Thoracic aorta (tissue), 2 donors: ENCODE measurements around the gene CILP2. TPM values are rescaled to one million over a fixed set of nuclear protein-coding genes. Genes with fewer than 3 reads are reported as not detected.

Source experiments
- ATAC-seq: fragments of 150-250 bp; one replicate; pipeline ENCODE4 v1.8.0; 2017; ENCODE audit warnings: low read depth; ENCODE audit not compliant: insufficient number of reproducible peaks, low FRiP score
- DNase-seq: peaks from one replicate; pipeline ENCODE4 v3.0.0-alpha.2; 2020; ENCODE audit warnings: low spot score
- H3K27ac ChIP-seq, 2 donors: fragments of 200-600 bp; sonication (generic); 1 replicate in 1 of 2; 2 replicates in 1 of 2; pipeline ENCODE4 v1.5.1; 2016; ENCODE audit warnings: mild to moderate bottlenecking in 2 of 2, moderate library complexity in 2 of 2
- H3K27me3 ChIP-seq: fragments of 200-600 bp; sonication (generic); replicated peaks from 2 replicates; pipeline ENCODE4 v1.6.0; 2016; ENCODE audit warnings: mild to moderate bottlenecking; ENCODE audit not compliant: insufficient read depth
- H3K36me3 ChIP-seq: fragments of 200-600 bp; sonication (generic); one replicate; pipeline ENCODE4 v1.5.1; 2016
- H3K4me1 ChIP-seq, 2 donors: fragments of 200-600 bp; sonication (generic); 1 replicate in 1 of 2; 2 replicates in 1 of 2; pipeline versions ENCODE4 v1.5.1 to v1.6.0; 2016; ENCODE audit warnings: low read depth in 2 of 2, mild to moderate bottlenecking in 1 of 2; ENCODE audit not compliant: control insufficient read depth in 1 of 2
- H3K4me3 ChIP-seq: fragments of 200-600 bp; sonication (generic); 2 replicates; pipeline ENCODE4 v1.5.1; 2016; ENCODE audit warnings: mild to moderate bottlenecking
- H3K9me3 ChIP-seq: fragments of 200-600 bp; sonication (generic); 2 replicates; pipeline ENCODE4 v1.5.1; 2016
- CTCF ChIP-seq: fragments of 200-600 bp; sonication (generic); IDR thresholded peaks from one replicate; pipeline ENCODE4 v1.5.1; 2019; ENCODE audit warnings: antibody characterized with exemption
- total RNA-seq, 2 donors: library from RNA; depleted of rRNA; stranded (reverse); fragments of >200 nt; gene quantifications; one replicate each; pipeline versions ENCODE4 v1.1.0 to v1.2.3, GENCODE V29; 2016

CILP2 gene
- total RNA-seq, 2 donors from 2014 or later: 0.81 to 1.5 TPM

GRCh38 chr19:19571071-19571786 is 33.2 kb downstream of the CILP2 start:
- no peaks in the 10 kb centered on the region for H3K27me3 ChIP-seq
- H3K36me3 ChIP-seq: no peaks in the 10 kb centered on the region
- no peak for ATAC-seq
- no peak for TF ChIP-seq CTCF
- no peaks in the 10 kb centered on the region for H3K4me1 ChIP-seq
- H3K9me3 ChIP-seq: no peaks in the 10 kb centered on the region
- no peak for DNase-seq
- no peak overlapping the region for H3K27ac ChIP-seq
- H3K4me3 ChIP-seq: no peak overlapping the region

GRCh38 chr19:19575411-19575810 is 37.3 kb downstream of the CILP2 start:
- no peak overlapping the region for H3K4me3 ChIP-seq
- no peak for ATAC-seq
- no peaks in the 10 kb centered on the region for H3K4me1 ChIP-seq
- no peak overlapping the region for H3K27ac ChIP-seq
- no peaks in the 10 kb centered on the region for H3K27me3 ChIP-seq
- no peak for DNase-seq
- H3K36me3 ChIP-seq: no peaks in the 10 kb centered on the region
- no peaks in the 10 kb centered on the region for H3K9me3 ChIP-seq
- no peak for TF ChIP-seq CTCF

GRCh38 chr19:19578252-19578651 is 40.2 kb downstream of the CILP2 start:
- no peak for TF ChIP-seq CTCF
- Histone ChIP-seq H3K27me3 (no peaks in the 10 kb centered on the region), H3K4me3 (no peak overlapping the region), H3K4me1 (no peaks in the 10 kb centered on the region), H3K36me3 (no peaks in the 10 kb centered on the region), H3K27ac (no peak overlapping the region), H3K9me3 (no peaks in the 10 kb centered on the region)
- DNase-seq: no peak
- ATAC-seq: no peak

GRCh38 chr19:19579533-19580361 is 41.7 kb downstream of the CILP2 start:
- DNase-seq: no peak
- H3K27ac ChIP-seq: no peak overlapping the region
- no peak for TF ChIP-seq CTCF
- no peaks in the 10 kb centered on the region for H3K9me3 ChIP-seq
- no peaks in the 10 kb centered on the region for H3K27me3 ChIP-seq
- no peaks in the 10 kb centered on the region for H3K36me3 ChIP-seq
- no peaks in the 10 kb centered on the region for H3K4me1 ChIP-seq
- no peak for ATAC-seq
- no peak overlapping the region for H3K4me3 ChIP-seq

GRCh38 chr19:19580418-19580817 is 42.4 kb downstream of the CILP2 start:
- Histone ChIP-seq H3K27ac (no peak overlapping the region), H3K36me3 (no peaks in the 10 kb centered on the region), H3K27me3 (no peaks in the 10 kb centered on the region), H3K4me3 (no peak overlapping the region), H3K9me3 (no peaks in the 10 kb centered on the region), H3K4me1 (no peaks in the 10 kb centered on the region)
- no peak for ATAC-seq
- no peak for DNase-seq
- TF ChIP-seq CTCF: no peak
